NCI-H1436 treated with DMSO at 0.1 percent for 48 hours (cell line): Measurements from ENCODE around the gene ITSN2.
"Not testable (repeated sequence)": the region's sequence is repeated elsewhere in the genome, so short reads cannot be mapped to it uniquely, and the experiment has no call there.

Experiments used
- DNase-seq: peaks from one replicate; lab custom pipeline; 2025; lab: John Stamatoyannopoulos, UW

ITSN2 gene

GRCh38 chr2:24363301-24363700 is 3.0 kb upstream of the ITSN2 start:
- no peak for DNase-seq

GRCh38 chr2:24362253-24362652 is 1.9 kb upstream of the ITSN2 start:
- no peak for DNase-seq

GRCh38 chr2:24360963-24361330 is 611 bp upstream of the ITSN2 start:
- no peak for DNase-seq

- no peak for DNase-seq
Observed at GRCh38 chr2:24359129-24360049, 947 bp downstream of the ITSN2 start.

GRCh38 chr2:24357767-24358166 is 2.6 kb downstream of the ITSN2 start:
- DNase-seq, result not testable (repeated sequence)

- DNase-seq, result not testable (repeated sequence)
Observed at GRCh38 chr2:24357115-24357514, 3.2 kb downstream of the ITSN2 start.

GRCh38 chr2:24354957-24355356 is 5.4 kb downstream of the ITSN2 start:
- DNase-seq, result no peak

- DNase-seq, result no peak
Observed at GRCh38 chr2:24354395-24354794, 5.9 kb downstream of the ITSN2 start.

- no peak for DNase-seq
Observed at GRCh38 chr2:24353973-24354372, 6.4 kb downstream of the ITSN2 start.

GRCh38 chr2:24353364-24353763 is 7.0 kb downstream of the ITSN2 start:
- no peak for DNase-seq

GRCh38 chr2:24352664-24353063 is 7.7 kb downstream of the ITSN2 start:
- no peak for DNase-seq

- DNase-seq, result no peak
Observed at GRCh38 chr2:24351981-24352380, 8.4 kb downstream of the ITSN2 start.

- no peak for DNase-seq
Observed at GRCh38 chr2:24351627-24351938, 8.8 kb downstream of the ITSN2 start.

- DNase-seq, result no peak
Observed at GRCh38 chr2:24350826-24351626, 9.3 kb downstream of the ITSN2 start.

GRCh38 chr2:24349097-24349496 is 11.2 kb downstream of the ITSN2 start:
- DNase-seq, result no peak

- no peak for DNase-seq
Observed at GRCh38 chr2:24345937-24346336, 14.4 kb downstream of the ITSN2 start.

- no peak for DNase-seq
Observed at GRCh38 chr2:24343225-24343882, 17.0 kb downstream of the ITSN2 start.

GRCh38 chr2:24342110-24342910 is 18.0 kb downstream of the ITSN2 start:
- no peak for DNase-seq

- no peak for DNase-seq
Observed at GRCh38 chr2:24339856-24340262, 20.5 kb downstream of the ITSN2 start.

GRCh38 chr2:24339098-24339497 is 21.2 kb downstream of the ITSN2 start:
- DNase-seq, result not testable (repeated sequence)

GRCh38 chr2:24337890-24338289 is 22.4 kb downstream of the ITSN2 start:
- no peak for DNase-seq

GRCh38 chr2:24336811-24337210 is 23.5 kb downstream of the ITSN2 start:
- DNase-seq, result no peak
